ENCODE results near the gene PTCRA. TPM values are rescaled to one million over a fixed set of nuclear protein-coding genes. Genes with fewer than 3 reads are reported as not detected.

The PTCRA gene
- total and polyA plus RNA-seq, 2 donors (not counting 3 experiments of a cell fraction or from before 2014, with no cell fraction given), result not detected

DNA sequence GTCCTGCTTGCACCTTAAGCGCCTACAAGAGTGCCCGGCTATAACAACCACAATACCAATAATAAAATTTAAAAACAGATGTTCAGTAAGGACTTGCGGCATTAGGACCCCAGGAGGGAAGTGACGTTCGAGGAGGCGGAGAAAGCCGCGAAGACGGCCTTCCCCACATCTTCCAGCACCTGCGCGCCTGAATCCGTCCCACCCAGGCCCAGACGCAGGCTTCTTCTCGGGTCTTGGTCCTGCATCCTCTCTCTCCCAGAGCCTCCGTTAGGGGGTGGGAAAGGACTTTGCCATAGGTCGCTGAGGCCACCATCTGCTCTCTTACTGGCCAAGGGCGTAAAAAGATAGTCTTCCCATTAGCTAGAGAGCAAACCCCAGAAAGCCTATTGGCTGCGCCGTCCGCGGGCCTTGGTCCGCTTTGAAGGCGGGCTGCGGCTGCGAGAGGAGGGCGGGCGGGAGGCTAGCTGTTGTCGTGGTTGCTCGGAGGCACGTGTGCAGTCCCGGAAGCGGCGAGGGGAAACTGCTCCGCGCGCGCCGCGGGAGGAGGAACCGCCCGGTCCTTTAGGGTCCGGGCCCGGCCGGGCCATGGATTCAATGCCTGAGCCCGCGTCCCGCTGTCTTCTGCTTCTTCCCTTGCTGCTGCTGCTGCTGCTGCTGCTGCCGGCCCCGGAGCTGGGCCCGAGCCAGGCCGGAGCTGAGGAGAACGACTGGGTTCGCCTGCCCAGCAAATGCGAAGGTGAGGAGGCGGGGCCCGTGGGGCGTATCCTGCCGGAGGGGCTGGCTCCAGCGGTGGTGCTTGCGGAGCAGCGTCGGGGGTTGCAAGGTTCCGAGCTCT lies 13.3 kb downstream of the PTCRA start, which contains the start of gene CNPY3:
TSS of gene CNPY3 (plus strand) at position 495 of the 835 bp plus-strand sequence. CDS start at position 586, 91 bp downstream.
- TF ChIP-seq EZH2 (IDR thresholded peaks at IDR 0.05; ENCODE audit: borderline replicate concordance, low read depth, low read length, severe bottlenecking), result peak; percentile 65
- TF ChIP-seq POLR2AphosphoS5 (IDR thresholded peaks at IDR 0.05; ENCODE audit: insufficient read depth, low read depth, low read length), result peak; percentile 43
- TF ChIP-seq, protein P1, sequence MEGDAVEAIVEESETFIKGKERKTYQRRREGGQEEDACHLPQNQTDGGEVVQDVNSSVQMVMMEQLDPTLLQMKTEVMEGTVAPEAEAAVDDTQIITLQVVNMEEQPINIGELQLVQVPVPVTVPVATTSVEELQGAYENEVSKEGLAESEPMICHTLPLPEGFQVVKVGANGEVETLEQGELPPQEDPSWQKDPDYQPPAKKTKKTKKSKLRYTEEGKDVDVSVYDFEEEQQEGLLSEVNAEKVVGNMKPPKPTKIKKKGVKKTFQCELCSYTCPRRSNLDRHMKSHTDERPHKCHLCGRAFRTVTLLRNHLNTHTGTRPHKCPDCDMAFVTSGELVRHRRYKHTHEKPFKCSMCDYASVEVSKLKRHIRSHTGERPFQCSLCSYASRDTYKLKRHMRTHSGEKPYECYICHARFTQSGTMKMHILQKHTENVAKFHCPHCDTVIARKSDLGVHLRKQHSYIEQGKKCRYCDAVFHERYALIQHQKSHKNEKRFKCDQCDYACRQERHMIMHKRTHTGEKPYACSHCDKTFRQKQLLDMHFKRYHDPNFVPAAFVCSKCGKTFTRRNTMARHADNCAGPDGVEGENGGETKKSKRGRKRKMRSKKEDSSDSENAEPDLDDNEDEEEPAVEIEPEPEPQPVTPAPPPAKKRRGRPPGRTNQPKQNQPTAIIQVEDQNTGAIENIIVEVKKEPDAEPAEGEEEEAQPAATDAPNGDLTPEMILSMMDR (IDR thresholded peaks at IDR 0.05; ENCODE audit: extremely low read depth in 1 of 2, insufficient read depth in 1 of 2, low read depth in 1 of 2, low read length in 2 of 2), result peak in 1 of 2 donors; percentile 7
- TF ChIP-seq, protein P2, sequence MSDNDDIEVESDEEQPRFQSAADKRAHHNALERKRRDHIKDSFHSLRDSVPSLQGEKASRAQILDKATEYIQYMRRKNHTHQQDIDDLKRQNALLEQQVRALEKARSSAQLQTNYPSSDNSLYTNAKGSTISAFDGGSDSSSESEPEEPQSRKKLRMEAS (IDR thresholded peaks at IDR 0.05; ENCODE audit: insufficient read depth, insufficient read length), result peak; percentile 90
- peak; percentile 91 for TF ChIP-seq MYC (IDR thresholded peaks at IDR 0.05; ENCODE audit: low read depth, low read length)
- TF ChIP-seq JUN (IDR thresholded peaks at IDR 0.05; ENCODE audit: borderline replicate concordance, insufficient read depth, insufficient read length, low read depth), result no peak
- TF ChIP-seq FOS (IDR thresholded peaks at IDR 0.05; ENCODE audit: borderline replicate concordance, insufficient read depth, low read length), result no peak
- no peak for TF ChIP-seq GATA2 (IDR thresholded peaks at IDR 0.05; ENCODE audit: insufficient read depth, insufficient read length, low read depth, low read length)

More for the DNA sequence above, 13.3 kb downstream of the PTCRA start, which contains the start of gene CNPY3:
- POLR2A ChIA-PET, result interaction anchor here (0.6 to 1.2 kb wide), 3 partner anchors 36 to 423 kb away, joined by 4 read pairs; partner anchors contain the start of genes KLHDC3 and MEA1
- no peaks in the 10 kb centered on the region for H3K9me1 ChIP-seq (replicated peaks; ENCODE audit: control insufficient read depth, extremely low read depth, insufficient read depth, low read length)
- peak within 1 kb of the TSS; percentile 91 for H2AFZ ChIP-seq (ENCODE audit: low read depth, low read length)
- intact Hi-C loops (cut with micrococcal nuclease) (loop anchor here (1.0 to 2.0 kb wide), 5 partner anchors 32 to 242 kb away; partner anchors contain the start of genes GNMT, KLC4, KLHDC3 and MRPL2), dilution Hi-C loops (cut with MboI; ENCODE audit: extremely low pct_ligation_motif_present, low sequenced_read_pairs) (no loop called here)
- H3K27ac ChIP-seq (ENCODE audit: insufficient read depth, low read depth, low read length), result peak within 1 kb of the TSS; percentile 95
- H4K20me1 ChIP-seq (replicated peaks; ENCODE audit: control insufficient read depth, extremely low read depth, insufficient read depth, low read length), result no peaks in the 10 kb centered on the region
- BruUV-seq (replicated peaks), result TSS peak; percentile 31
- peak within 1 kb of the TSS; percentile 87 for H3K9ac ChIP-seq (replicated peaks; ENCODE audit: extremely low read depth, insufficient read depth, low read length)
- H3K4me3 ChIP-seq (replicated peaks in 1 of 3; ENCODE audit: insufficient read depth in 1 of 3, low read depth in 1 of 3, low read length in 3 of 3), result peak within 1 kb of the TSS; percentile 54 to 94 (median 85)
- peaks cover 17% of the 10 kb centered on the region for H3K4me1 ChIP-seq (ENCODE audit: control insufficient read depth, extremely low read depth, insufficient read depth, low read length)
- H3K79me2 ChIP-seq (ENCODE audit: control insufficient read depth, insufficient read depth, low read length), result peaks cover 33% of the 10 kb centered on the region
- CTCF ChIA-PET, result interaction anchor here (0.6 to 2.1 kb wide), 15 partner anchors 10 to 268 kb away, joined by 3 to 12 read pairs (median 4); partner anchors contain the start of genes KLHDC3 and PEX6
- no peaks in the 10 kb centered on the region for H3K36me3 ChIP-seq (ENCODE audit: control insufficient read depth in 2 of 2, extremely low read depth in 1 of 2, insufficient read depth in 2 of 2, low read length in 2 of 2)
- peak; percentile 94 for FAIRE-seq
- H3K9me3 ChIP-seq (replicated peaks; ENCODE audit: control insufficient read depth, insufficient read depth, low read length), result no peaks in the 10 kb centered on the region
- peaks cover 0 to 3% of the 10 kb centered on the region in 2 experiments for H3K27me3 ChIP-seq (ENCODE audit: control insufficient read depth in 2 of 2, insufficient read depth in 2 of 2, low read length in 2 of 2)
- peak; percentile 98 for DNase-seq (ENCODE audit: low read depth, low spot score)
- H3K4me2 ChIP-seq (ENCODE audit: insufficient read depth, low read length), result peak within 1 kb of the TSS; percentile 99

Data from endothelial cell of umbilical vein (primary cell).